HepG2 (cell line): ENCODE data around the gene PML. TPM values are rescaled to one million over a fixed set of nuclear protein-coding genes. Genes with fewer than 3 reads are reported as not detected.

Experiments used
- FOXO1 ChIP-seq: sonication (generic); formaldehyde crosslinking; IDR thresholded peaks from 2 replicates; pipeline ENCODE4 v1.4.0; 2020; ENCODE audit warnings: missing genetic modification reagents
- GLI4 ChIP-seq: sonication (generic); formaldehyde crosslinking; IDR thresholded peaks from 2 replicates; pipeline ENCODE4 v1.5.1; 2020; ENCODE audit warnings: missing genetic modification reagents, mild to moderate bottlenecking, moderate library complexity, borderline replicate concordance
- MBD4 ChIP-seq: IDR thresholded peaks from 2 replicates; pipeline ENCODE4 v1.6.1; 2012; ENCODE audit warnings: low read length, inconsistent platforms, borderline replicate concordance
- MTF2 ChIP-seq: sonication (generic); formaldehyde crosslinking; IDR thresholded peaks from 2 replicates; pipeline ENCODE4 v1.5.0; 2020; ENCODE audit warnings: missing genetic modification reagents, borderline replicate concordance
- NR0B2 ChIP-seq: sonication (generic); formaldehyde crosslinking; IDR thresholded peaks from 2 replicates; pipeline ENCODE4 v1.4.0; 2020; ENCODE audit warnings: mild to moderate bottlenecking, missing genetic modification reagents
- PBX3 ChIP-seq: sonication (generic); formaldehyde crosslinking; IDR thresholded peaks from 2 replicates; pipeline ENCODE4 v1.8.1; 2023; ENCODE audit warnings: missing genetic modification reagents, inconsistent platforms, borderline replicate concordance
- RBM22 ChIP-seq: fragments of 200-400 bp; formaldehyde crosslinking; optimal IDR thresholded peaks from 2 replicates; pipeline ENCODE3; 2017; ENCODE audit warnings: mild to moderate bottlenecking, low read length, moderate library complexity
- SRSF4 ChIP-seq: fragments of 200-400 bp; formaldehyde crosslinking; IDR thresholded peaks from one replicate; pipeline ENCODE4 v1.6.1; 2018; ENCODE audit warnings: mild to moderate bottlenecking, low read depth, low read length, moderate library complexity; ENCODE audit not compliant: poor library complexity, severe bottlenecking
- SRY ChIP-seq: sonication (generic); formaldehyde crosslinking; IDR thresholded peaks from 2 replicates; pipeline ENCODE4 v1.8.0; 2022; ENCODE audit warnings: mild to moderate bottlenecking, missing genetic modification reagents
- TIGD3 ChIP-seq: sonication (generic); formaldehyde crosslinking; IDR thresholded peaks from 2 replicates; pipeline ENCODE4 v1.5.1; 2020; ENCODE audit warnings: mild to moderate bottlenecking, missing genetic modification reagents, borderline replicate concordance
- TMF1 ChIP-seq: sonication (generic); formaldehyde crosslinking; IDR thresholded peaks from 2 replicates; pipeline ENCODE4 v1.8.1; 2022; ENCODE audit warnings: low read depth, missing genetic modification reagents
- ZBTB3 ChIP-seq: sonication (generic); formaldehyde crosslinking; IDR thresholded peaks from 2 replicates; pipeline ENCODE4 v1.4.0; 2020; ENCODE audit warnings: low read depth, mild to moderate bottlenecking, moderate library complexity, missing genetic modification reagents, borderline replicate concordance
- ZBTB34 ChIP-seq: sonication (generic); formaldehyde crosslinking; IDR thresholded peaks from 2 replicates; pipeline ENCODE4 v1.8.0; 2022; ENCODE audit warnings: mild to moderate bottlenecking, missing genetic modification reagents
- ZFYVE20 ChIP-seq: sonication (generic); formaldehyde crosslinking; IDR thresholded peaks from 2 replicates; pipeline ENCODE4 v1.8.0; 2023; ENCODE audit warnings: low read depth, mild to moderate bottlenecking, moderate library complexity, missing genetic modification reagents, borderline replicate concordance
- ZKSCAN8 ChIP-seq: IDR thresholded peaks from 2 replicates; pipeline ENCODE4 v1.6.1; 2016; ENCODE audit warnings: borderline replicate concordance, missing genetic modification reagents, missing compliant biosample characterization
- ZNF124 ChIP-seq: sonication (generic); formaldehyde crosslinking; IDR thresholded peaks from 2 replicates; pipeline ENCODE4 v1.4.0; 2020; ENCODE audit warnings: missing genetic modification reagents
- ZNF160 ChIP-seq: sonication (generic); formaldehyde crosslinking; IDR thresholded peaks from 2 replicates; pipeline ENCODE4 v1.8.0; 2022; ENCODE audit warnings: mild to moderate bottlenecking, inconsistent platforms, missing genetic modification reagents
- ZNF296 ChIP-seq: sonication (generic); formaldehyde crosslinking; conservative IDR thresholded peaks from 2 replicates; pipeline ENCODE4 v1.5.0; 2020; ENCODE audit warnings: mild to moderate bottlenecking, missing genetic modification reagents
- ZNF446 ChIP-seq: sonication (generic); formaldehyde crosslinking; IDR thresholded peaks from 2 replicates; pipeline ENCODE4 v1.5.0; 2020; ENCODE audit warnings: mild to moderate bottlenecking, missing genetic modification reagents
- ZNF556 ChIP-seq: sonication (generic); formaldehyde crosslinking; IDR thresholded peaks from 2 replicates; pipeline ENCODE4 v1.4.0; 2020; ENCODE audit warnings: mild to moderate bottlenecking, missing genetic modification reagents, borderline replicate concordance
- ZNF557 ChIP-seq: sonication (generic); formaldehyde crosslinking; IDR thresholded peaks from 2 replicates; pipeline ENCODE4 v1.4.0; 2020; ENCODE audit warnings: missing genetic modification reagents
- ZNF607 ChIP-seq: sonication (generic); formaldehyde crosslinking; IDR thresholded peaks from 2 replicates; pipeline ENCODE4 v1.5.1; 2020; ENCODE audit warnings: missing genetic modification reagents, mild to moderate bottlenecking, borderline replicate concordance
- ZNF678 ChIP-seq: sonication (generic); formaldehyde crosslinking; IDR thresholded peaks from 2 replicates; pipeline ENCODE4 v1.4.0; 2020; ENCODE audit warnings: mild to moderate bottlenecking, missing genetic modification reagents
- ZNF737 ChIP-seq: sonication (generic); formaldehyde crosslinking; IDR thresholded peaks from 2 replicates; pipeline ENCODE4 v1.5.0; 2020; ENCODE audit warnings: missing genetic modification reagents, mild to moderate bottlenecking, borderline replicate concordance
- ZNF766 ChIP-seq: sonication (generic); formaldehyde crosslinking; IDR thresholded peaks from 2 replicates; pipeline ENCODE4 v1.5.0; 2020; ENCODE audit warnings: missing genetic modification reagents, borderline replicate concordance
- ZNF83 ChIP-seq: sonication (generic); formaldehyde crosslinking; IDR thresholded peaks from 2 replicates; pipeline ENCODE4 v1.4.0; 2020; ENCODE audit warnings: missing genetic modification reagents, mild to moderate bottlenecking, borderline replicate concordance
- polyA plus RNA-seq, 8 experiments: library from polyadenylated mRNA; depleted of rRNA in 3 of 8; stranded (reverse) in 7 of 8; unstranded in 1 of 8; fragments of >200 nt; fragmentation: Illumina TruSeq in 4 of 8; extraction: Trizol in 4 of 8; gene quantifications; 2 replicates each; pipeline versions ENCODE4 v1.2.1 to v1.2.3, GENCODE V29; 2011 to 2016; ENCODE audit warnings: low read depth in 4 of 8, missing spikeins in 1 of 8, mixed read lengths in 1 of 8; ENCODE audit not compliant: insufficient read depth in 1 of 8
- total RNA-seq, 5 experiments: library from RNA; depleted of rRNA; stranded (reverse); fragments of >200 nt; fragmentation: Illumina TruSeq; extraction: Trizol; gene quantifications; 2 replicates each; pipeline ENCODE4 v1.2.3, GENCODE V29; 2016; ENCODE audit warnings: low read depth in 1 of 5

The PML gene
- total and polyA plus RNA-seq, 2 of the 13 experiments (the other 11 are each of a cell fraction or from before 2014, with no cell fraction given): 2.9 to 3.9 TPM

GRCh38 chr15:73991726-73992593 lies 2.6 kb upstream of the PML start, which contains the start of gene STOML1 (continued):
- TF ChIP-seq ZKSCAN8 (CRISPR knock-in tag): no peak
- no peak for TF ChIP-seq MBD4
- no peak for TF ChIP-seq SRY (CRISPR knock-in tag)
- TF ChIP-seq ZNF446 (CRISPR knock-in tag): no peak
- no peak for TF ChIP-seq PBX3 (CRISPR knock-in tag)
- TF ChIP-seq NR0B2 (CRISPR knock-in tag): peak; percentile 62; the same call in 1 of the 2 replicates
- TF ChIP-seq MTF2 (CRISPR knock-in tag): no peak
- TF ChIP-seq ZFYVE20: no peak
- TF ChIP-seq TIGD3 (CRISPR knock-in tag): no peak
- no peak for TF ChIP-seq ZBTB3 (CRISPR knock-in tag)
- TF ChIP-seq ZNF557 (CRISPR knock-in tag): no peak
- no peak for TF ChIP-seq ZBTB34 (CRISPR knock-in tag)
- TF ChIP-seq TMF1 (CRISPR knock-in tag): no peak
- TF ChIP-seq ZNF124 (CRISPR knock-in tag): no peak
- no peak for TF ChIP-seq RBM22
- TF ChIP-seq ZNF607 (CRISPR knock-in tag): no peak
- TF ChIP-seq GLI4: no peak
- no peak for TF ChIP-seq ZNF766 (CRISPR knock-in tag)
- TF ChIP-seq ZNF160: no peak
- TF ChIP-seq ZNF737: no peak
- peak; percentile 64 for TF ChIP-seq FOXO1 (CRISPR knock-in tag)
- TF ChIP-seq ZNF83 (CRISPR knock-in tag): no peak
- no peak for TF ChIP-seq ZNF678 (CRISPR knock-in tag)
- TF ChIP-seq SRSF4: no peak
- TF ChIP-seq ZNF556: peak; percentile 81; the same call in 1 of the 2 replicates
- TF ChIP-seq ZNF296 (CRISPR knock-in tag): no peak
